NCI-H226 (cell line): ENCODE results near the gene CYP2J2.
"Not testable (repeated sequence)": the region's sequence is repeated elsewhere in the genome, so short reads cannot be mapped to it uniquely, and the experiment has no call there.

Experiments used
- DNase-seq: peaks from one replicate; pipeline ENCODE4 v3.0.0-alpha.2; 2015

Gene CYP2J2

GRCh38 chr1:59919746-59920145 is 6.8 kb downstream of the CYP2J2 start:
- no peak for DNase-seq

- DNase-seq = no peak
Observed at GRCh38 chr1:59917785-59918180, 8.8 kb downstream of the CYP2J2 start.

GRCh38 chr1:59917026-59917784 is 9.4 kb downstream of the CYP2J2 start:
- no peak for DNase-seq

- DNase-seq = peak; percentile 70
Observed at GRCh38 chr1:59915516-59915915, 11.1 kb downstream of the CYP2J2 start.

GRCh38 chr1:59914791-59915286 is 11.7 kb downstream of the CYP2J2 start:
- not testable (repeated sequence) for DNase-seq

- no peak for DNase-seq
Observed at GRCh38 chr1:59908682-59909081, 17.9 kb downstream of the CYP2J2 start.

GRCh38 chr1:59908084-59908483 is 18.5 kb downstream of the CYP2J2 start:
- DNase-seq = no peak

GRCh38 chr1:59906931-59907330 is 19.6 kb downstream of the CYP2J2 start:
- no peak for DNase-seq

GRCh38 chr1:59903141-59903754 is 23.3 kb downstream of the CYP2J2 start:
- no peak for DNase-seq

- DNase-seq = peak; percentile 35
Observed at GRCh38 chr1:59901770-59902388, 24.7 kb downstream of the CYP2J2 start.

- no peak for DNase-seq
Observed at GRCh38 chr1:59900640-59901039, 25.9 kb downstream of the CYP2J2 start.

GRCh38 chr1:59898927-59899326 is 27.6 kb downstream of the CYP2J2 start:
- DNase-seq = peak; percentile 15

GRCh38 chr1:59897165-59897564 is 29.4 kb downstream of the CYP2J2 start:
- DNase-seq = no peak

- no peak for DNase-seq
Observed at GRCh38 chr1:59892841-59893811, 33.4 kb downstream of the CYP2J2 start.

GRCh38 chr1:59885160-59885832 is 41.3 kb downstream of the CYP2J2 start:
- no peak for DNase-seq

- DNase-seq = no peak
Observed at GRCh38 chr1:59880735-59881134, 45.8 kb downstream of the CYP2J2 start.

- DNase-seq = no peak
Observed at GRCh38 chr1:59879996-59880505, 46.5 kb downstream of the CYP2J2 start.

GRCh38 chr1:59879574-59879973 is 47.0 kb downstream of the CYP2J2 start:
- DNase-seq = peak; percentile 32

GRCh38 chr1:59878370-59878769 is 48.2 kb downstream of the CYP2J2 start:
- no peak for DNase-seq

- DNase-seq = no peak
Observed at GRCh38 chr1:59877108-59877682, 49.4 kb downstream of the CYP2J2 start.

GRCh38 chr1:59871746-59872145 is 54.8 kb downstream of the CYP2J2 start:
- DNase-seq = no peak

GRCh38 chr1:59866462-59866861 is 60.1 kb downstream of the CYP2J2 start:
- no peak for DNase-seq
